Measurements from ENCODE around the gene SLC52A3. TPM values are rescaled to one million over a fixed set of nuclear protein-coding genes. Genes with fewer than 3 reads are reported as not detected.

SLC52A3 gene
- total and polyA plus RNA-seq, 4 donors = 0.06 to 0.08 (median 0.06) TPM; not detected in 1

DNA sequence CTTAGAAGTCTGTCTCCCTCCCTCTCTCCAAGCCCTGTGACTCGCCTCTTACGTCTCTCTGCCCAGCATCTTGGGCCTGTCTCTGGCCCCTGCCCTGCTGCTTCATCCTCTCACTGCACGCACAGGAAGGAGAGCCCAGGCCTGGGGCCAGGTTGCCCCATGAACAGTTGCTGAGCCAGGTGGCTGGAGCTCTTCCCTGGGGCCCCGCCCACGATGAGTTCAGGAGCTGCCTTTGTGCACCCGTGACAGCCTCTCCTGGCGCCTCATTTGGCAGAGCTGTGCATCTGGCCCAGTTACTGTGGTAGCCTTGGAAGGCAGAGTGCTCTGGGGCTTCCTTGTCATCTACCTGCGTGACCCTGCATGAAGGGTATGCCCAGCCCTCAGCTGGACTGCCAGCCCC, 44.5 kb downstream of the SLC52A3 start:
- 61% methylated on average over 8 of the region's 8 CpGs for WGBS
- H3K4me3 ChIP-seq (ENCODE audit: low read depth in 1 of 3, low read length in 3 of 3) = no peak overlapping the region
- H3K4me1 ChIP-seq (ENCODE audit: control insufficient read depth in 4 of 4, insufficient read depth in 4 of 4, low read length in 3 of 4) = peaks cover 0 to 9% (median 4%) of the 10 kb centered on the region in 4 donors
- no peak overlapping the region for H3K9ac ChIP-seq (ENCODE audit: low read depth in 1 of 2, low read length in 2 of 2)
- no peak for DNase-seq (ENCODE audit: low spot score)
- H3K27me3 ChIP-seq (ENCODE audit: control insufficient read depth in 4 of 4, insufficient read depth in 4 of 4, low read length in 3 of 4) = peaks cover 0 to 11% (median 2%) of the 10 kb centered on the region in 4 donors
- H3K27ac ChIP-seq (ENCODE audit: low read depth in 1 of 2, low read length in 2 of 2) = no peak overlapping the region
- no peaks in the 10 kb centered on the region for H3K9me3 ChIP-seq (ENCODE audit: control insufficient read depth in 4 of 4, low read length in 3 of 4)
- TF ChIP-seq, protein P1, sequence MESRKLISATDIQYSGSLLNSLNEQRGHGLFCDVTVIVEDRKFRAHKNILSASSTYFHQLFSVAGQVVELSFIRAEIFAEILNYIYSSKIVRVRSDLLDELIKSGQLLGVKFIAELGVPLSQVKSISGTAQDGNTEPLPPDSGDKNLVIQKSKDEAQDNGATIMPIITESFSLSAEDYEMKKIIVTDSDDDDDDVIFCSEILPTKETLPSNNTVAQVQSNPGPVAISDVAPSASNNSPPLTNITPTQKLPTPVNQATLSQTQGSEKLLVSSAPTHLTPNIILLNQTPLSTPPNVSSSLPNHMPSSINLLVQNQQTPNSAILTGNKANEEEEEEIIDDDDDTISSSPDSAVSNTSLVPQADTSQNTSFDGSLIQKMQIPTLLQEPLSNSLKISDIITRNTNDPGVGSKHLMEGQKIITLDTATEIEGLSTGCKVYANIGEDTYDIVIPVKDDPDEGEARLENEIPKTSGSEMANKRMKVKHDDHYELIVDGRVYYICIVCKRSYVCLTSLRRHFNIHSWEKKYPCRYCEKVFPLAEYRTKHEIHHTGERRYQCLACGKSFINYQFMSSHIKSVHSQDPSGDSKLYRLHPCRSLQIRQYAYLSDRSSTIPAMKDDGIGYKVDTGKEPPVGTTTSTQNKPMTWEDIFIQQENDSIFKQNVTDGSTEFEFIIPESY (IDR thresholded peaks at IDR 0.05) = no peak
- TF ChIP-seq, protein P2, sequence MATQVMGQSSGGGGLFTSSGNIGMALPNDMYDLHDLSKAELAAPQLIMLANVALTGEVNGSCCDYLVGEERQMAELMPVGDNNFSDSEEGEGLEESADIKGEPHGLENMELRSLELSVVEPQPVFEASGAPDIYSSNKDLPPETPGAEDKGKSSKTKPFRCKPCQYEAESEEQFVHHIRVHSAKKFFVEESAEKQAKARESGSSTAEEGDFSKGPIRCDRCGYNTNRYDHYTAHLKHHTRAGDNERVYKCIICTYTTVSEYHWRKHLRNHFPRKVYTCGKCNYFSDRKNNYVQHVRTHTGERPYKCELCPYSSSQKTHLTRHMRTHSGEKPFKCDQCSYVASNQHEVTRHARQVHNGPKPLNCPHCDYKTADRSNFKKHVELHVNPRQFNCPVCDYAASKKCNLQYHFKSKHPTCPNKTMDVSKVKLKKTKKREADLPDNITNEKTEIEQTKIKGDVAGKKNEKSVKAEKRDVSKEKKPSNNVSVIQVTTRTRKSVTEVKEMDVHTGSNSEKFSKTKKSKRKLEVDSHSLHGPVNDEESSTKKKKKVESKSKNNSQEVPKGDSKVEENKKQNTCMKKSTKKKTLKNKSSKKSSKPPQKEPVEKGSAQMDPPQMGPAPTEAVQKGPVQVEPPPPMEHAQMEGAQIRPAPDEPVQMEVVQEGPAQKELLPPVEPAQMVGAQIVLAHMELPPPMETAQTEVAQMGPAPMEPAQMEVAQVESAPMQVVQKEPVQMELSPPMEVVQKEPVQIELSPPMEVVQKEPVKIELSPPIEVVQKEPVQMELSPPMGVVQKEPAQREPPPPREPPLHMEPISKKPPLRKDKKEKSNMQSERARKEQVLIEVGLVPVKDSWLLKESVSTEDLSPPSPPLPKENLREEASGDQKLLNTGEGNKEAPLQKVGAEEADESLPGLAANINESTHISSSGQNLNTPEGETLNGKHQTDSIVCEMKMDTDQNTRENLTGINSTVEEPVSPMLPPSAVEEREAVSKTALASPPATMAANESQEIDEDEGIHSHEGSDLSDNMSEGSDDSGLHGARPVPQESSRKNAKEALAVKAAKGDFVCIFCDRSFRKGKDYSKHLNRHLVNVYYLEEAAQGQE (IDR thresholded peaks at IDR 0.05) = no peak
- TF ChIP-seq, protein P3, sequence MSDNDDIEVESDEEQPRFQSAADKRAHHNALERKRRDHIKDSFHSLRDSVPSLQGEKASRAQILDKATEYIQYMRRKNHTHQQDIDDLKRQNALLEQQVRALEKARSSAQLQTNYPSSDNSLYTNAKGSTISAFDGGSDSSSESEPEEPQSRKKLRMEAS (IDR thresholded peaks at IDR 0.05) = no peak
- no peak for TF ChIP-seq NR2F2 (IDR thresholded peaks at IDR 0.05)
- no peak for TF ChIP-seq YY1 (IDR thresholded peaks at IDR 0.05)
- TF ChIP-seq, protein P4, sequence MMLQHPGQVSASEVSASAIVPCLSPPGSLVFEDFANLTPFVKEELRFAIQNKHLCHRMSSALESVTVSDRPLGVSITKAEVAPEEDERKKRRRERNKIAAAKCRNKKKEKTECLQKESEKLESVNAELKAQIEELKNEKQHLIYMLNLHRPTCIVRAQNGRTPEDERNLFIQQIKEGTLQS (IDR thresholded peaks at IDR 0.05) = no peak
- TF ChIP-seq JUND (IDR thresholded peaks at IDR 0.05) = no peak
- TF ChIP-seq FOXA2 (IDR thresholded peaks at IDR 0.05) = no peak
- no peak for TF ChIP-seq RAD21 (IDR thresholded peaks at IDR 0.05)
- no peak for TF ChIP-seq FOXA1 (IDR thresholded peaks at IDR 0.05)
- TF ChIP-seq EGR1 (IDR thresholded peaks at IDR 0.05; ENCODE audit: low read depth in 2 of 2) = no peak
- no peaks in the 10 kb centered on the region for H3K36me3 ChIP-seq (ENCODE audit: control insufficient read depth in 4 of 4, insufficient read depth in 3 of 4, low read depth in 1 of 4, low read length in 3 of 4)

DNA sequence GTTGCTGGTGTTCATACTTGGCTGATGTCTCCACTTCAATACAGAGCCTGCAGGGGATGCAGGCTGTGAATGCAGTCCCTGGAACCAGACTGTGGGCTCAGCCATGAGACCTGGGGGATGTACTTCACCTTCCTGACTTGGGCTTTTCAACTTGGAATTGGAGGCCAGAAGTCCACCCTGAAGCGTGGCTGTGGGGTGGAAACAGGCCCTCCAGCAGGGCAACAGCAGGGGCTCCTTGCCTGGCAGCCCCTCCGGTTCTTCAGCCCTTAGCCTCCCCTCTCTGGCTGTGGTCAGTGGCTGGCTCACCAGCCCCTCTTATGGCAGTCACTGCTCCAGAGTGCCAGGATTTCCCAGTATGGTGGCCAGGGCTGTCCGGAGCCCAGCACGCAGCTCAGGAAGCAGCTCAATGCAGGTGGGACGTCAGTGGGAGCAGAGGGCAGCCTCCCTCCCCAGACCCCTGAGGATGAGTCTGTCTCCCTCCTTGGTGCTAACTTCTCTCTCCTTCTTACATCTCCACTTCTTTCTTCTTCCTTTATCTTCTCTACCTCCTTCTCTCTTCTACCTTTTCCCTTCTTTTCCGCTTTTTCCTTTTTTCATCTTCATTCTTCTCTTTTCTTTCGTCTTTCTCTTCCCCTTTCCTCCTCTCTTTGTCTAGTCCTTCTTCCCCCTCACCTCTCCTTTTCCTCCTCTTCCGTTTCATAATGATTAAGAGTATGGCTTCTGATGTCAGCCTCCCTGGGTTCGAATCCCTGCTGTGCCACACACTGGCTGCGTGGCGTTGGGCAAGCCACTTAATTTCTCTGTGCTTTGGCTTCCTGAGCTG, 45.3 kb downstream of the SLC52A3 start:
- no peak overlapping the region for H3K9ac ChIP-seq (ENCODE audit: low read depth in 1 of 2, low read length in 2 of 2)
- TF ChIP-seq YY1 (IDR thresholded peaks at IDR 0.05) (no peak), FOXA2 (IDR thresholded peaks at IDR 0.05) (no peak), FOXA1 (IDR thresholded peaks at IDR 0.05) (no peak)
- TF ChIP-seq, protein P1 (IDR thresholded peaks at IDR 0.05) = no peak
- no peaks in the 10 kb centered on the region for H3K9me3 ChIP-seq (ENCODE audit: control insufficient read depth in 4 of 4, low read length in 3 of 4)
- H3K36me3 ChIP-seq (ENCODE audit: control insufficient read depth in 4 of 4, insufficient read depth in 3 of 4, low read depth in 1 of 4, low read length in 3 of 4) = no peaks in the 10 kb centered on the region
- 80% methylated on average over 11 of the region's 11 CpGs for WGBS
- no peak for DNase-seq (ENCODE audit: low spot score)
- peaks cover 0 to 11% (median 2%) of the 10 kb centered on the region in 4 donors for H3K27me3 ChIP-seq (ENCODE audit: control insufficient read depth in 4 of 4, insufficient read depth in 4 of 4, low read length in 3 of 4)
- no peak overlapping the region for H3K27ac ChIP-seq (ENCODE audit: low read depth in 1 of 2, low read length in 2 of 2)
- no peak overlapping the region for H3K4me3 ChIP-seq (ENCODE audit: low read depth in 1 of 3, low read length in 3 of 3)
- H3K4me1 ChIP-seq (ENCODE audit: control insufficient read depth in 4 of 4, insufficient read depth in 4 of 4, low read length in 3 of 4) = peaks cover 0 to 3% (median 2%) of the 10 kb centered on the region in 4 donors
